Pons (tissue), 1 donor: ENCODE data around the gene LTC4S.

ENCODE experiments used
- DNase-seq: peaks from one replicate; pipeline ENCODE4 v3.0.0-alpha.2; 2016; ENCODE audit warnings: low spot score

LTC4S gene

GRCh38 chr5:179812135-179812825 lies 18.5 kb downstream of the LTC4S start:
- no peak for DNase-seq

DNA sequence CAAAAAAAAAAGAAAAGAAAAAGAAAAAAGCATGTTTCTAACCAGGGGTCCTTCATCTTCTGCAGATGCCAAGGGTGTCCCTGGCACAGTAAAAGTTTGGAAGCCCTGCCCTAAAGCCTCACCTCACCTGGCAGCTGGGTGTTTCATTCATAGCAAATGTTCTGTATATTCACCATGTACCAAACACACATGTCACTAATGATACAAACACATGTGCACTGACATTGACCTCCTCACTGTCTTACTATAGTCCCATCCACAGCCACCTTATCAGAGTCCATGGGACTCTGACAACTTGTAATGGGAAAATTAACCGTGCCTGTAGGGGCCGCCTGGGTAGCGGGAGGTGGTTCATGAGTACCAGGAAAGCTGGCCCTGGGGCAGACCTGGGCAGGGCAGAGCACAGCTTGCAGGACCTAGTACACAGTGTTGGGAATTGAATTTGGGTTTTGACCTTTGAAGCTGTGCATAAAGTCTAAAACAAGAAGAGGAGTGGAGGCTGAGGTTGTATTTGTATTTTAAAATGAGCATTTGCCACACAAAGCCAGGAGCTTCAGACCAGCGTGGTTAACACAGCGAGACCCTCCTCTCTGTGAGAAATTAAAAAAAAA lies 19.3 kb downstream of the LTC4S start:
- no peak for DNase-seq

DNA sequence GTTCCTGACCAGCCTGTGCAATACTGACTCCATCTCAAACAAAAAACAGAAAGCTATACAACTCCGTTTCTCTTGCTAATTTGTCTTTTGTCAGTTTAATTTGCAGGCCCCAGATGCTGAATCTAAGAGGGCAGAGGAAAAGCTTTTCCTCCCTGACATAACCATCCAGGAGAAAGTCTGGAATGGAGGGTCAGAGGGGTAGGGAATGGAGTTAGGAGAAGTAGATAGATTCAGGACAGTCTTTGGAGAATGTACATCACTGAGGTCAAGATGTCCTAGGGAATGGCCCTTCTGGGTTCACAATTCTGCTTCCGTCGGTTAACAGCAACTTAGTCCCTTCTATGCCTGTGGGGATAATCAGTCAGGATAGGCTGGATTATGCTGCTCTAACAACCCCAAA lies 20.3 kb downstream of the LTC4S start:
- DNase-seq: no peak

DNA sequence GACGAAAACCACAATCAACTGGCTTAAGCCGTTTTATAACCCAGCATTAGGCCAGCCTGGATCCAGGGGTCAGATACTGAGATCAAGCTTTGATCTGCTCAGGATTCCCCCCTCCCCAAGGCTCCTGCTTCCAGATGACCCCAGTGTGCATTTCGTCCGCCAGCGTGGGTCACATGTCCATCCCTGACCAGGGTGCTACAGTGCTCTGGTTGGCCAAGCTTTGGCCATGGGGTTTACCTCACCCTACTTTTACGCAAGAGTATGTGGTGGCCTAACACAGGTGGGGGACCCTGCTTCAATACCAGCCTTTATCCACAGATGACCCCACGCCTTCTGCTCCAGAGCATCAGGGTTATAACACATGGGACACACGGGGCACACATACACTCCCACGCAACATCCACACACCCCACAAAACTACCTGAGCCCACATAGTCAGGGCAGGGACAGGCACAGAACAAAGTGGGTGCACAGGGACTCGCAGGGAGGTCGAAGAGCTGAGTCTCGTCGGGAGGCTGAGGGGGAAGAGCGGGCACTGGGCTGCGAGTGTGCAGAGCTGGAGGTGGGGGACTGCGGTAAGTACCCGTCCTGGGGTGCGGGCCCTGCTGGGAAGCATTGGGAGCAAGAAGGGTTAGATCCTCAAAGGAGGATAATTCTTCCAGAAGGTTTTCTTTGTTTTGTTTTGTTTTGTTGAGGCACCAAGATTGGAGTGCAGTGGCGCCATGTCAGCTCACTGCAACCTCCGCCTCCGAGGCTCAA lies 21.9 kb downstream of the LTC4S start:
- DNase-seq: no peak

- DNase-seq: no peak
Observed at GRCh38 chr5:179816401-179816795, 22.6 kb downstream of the LTC4S start.

- DNase-seq: no peak
Observed at GRCh38 chr5:179816796-179817469, 23.1 kb downstream of the LTC4S start.

DNA sequence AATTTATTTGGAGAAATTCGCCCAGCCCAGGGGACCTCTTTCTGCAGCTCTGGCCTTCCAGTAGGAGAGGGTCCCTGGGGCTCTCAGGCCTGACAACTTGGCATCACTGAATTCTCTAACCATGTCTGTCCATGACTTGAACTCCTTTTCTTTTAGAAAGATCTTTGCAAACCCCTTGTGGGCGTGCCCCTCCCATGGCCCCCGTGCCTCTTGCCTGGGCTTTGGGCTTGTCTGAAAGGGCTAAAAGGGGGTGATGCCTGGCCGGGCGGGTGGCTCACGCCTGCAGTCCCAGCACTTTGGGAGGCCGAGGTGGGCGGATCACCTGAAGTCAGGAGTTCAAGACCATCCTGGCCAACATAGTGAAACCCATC lies 23.7 kb downstream of the LTC4S start:
- no peak for DNase-seq

DNA sequence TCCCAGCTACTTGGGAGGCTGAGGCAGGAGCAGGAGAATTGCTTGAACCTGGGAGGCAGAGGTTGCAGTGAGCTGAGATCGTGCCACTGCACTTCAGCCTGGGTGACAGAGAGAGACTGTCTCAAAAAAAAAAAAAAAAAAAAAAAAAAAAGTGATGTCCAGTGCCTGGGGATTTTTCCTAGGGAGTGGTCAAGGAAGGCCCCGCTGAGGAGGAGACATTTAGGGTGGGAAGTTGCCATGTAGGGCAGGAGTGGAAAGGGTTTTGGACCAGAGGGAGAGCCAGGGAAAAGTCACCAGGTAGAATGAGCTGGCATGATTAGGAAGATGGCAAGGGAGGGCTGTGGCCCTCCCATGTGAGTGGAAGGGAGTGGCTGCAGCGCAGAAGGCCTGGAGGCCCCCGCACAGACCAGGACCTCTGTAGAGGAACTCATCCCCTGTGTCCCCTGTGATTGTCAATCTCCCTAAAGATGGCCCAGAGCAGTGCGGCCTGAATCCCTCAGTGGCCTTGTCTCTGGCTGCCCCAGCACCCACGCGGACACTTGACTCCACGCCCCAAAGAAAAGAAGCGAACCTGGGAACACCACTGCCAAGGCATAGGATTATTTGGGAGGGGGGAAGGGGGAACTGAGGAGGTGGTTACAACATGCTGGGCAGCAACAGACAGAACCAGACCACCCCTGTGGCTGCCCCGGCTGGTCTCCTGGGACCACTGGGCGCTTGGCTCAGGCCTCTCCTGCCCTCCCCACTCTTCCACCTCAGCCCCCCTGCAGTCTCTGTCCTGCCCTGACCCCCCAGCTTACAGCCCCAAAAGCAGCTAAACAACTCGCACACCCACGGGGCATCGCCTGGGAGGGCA lies 24.3 kb downstream of the LTC4S start:
- no peak for DNase-seq

DNA sequence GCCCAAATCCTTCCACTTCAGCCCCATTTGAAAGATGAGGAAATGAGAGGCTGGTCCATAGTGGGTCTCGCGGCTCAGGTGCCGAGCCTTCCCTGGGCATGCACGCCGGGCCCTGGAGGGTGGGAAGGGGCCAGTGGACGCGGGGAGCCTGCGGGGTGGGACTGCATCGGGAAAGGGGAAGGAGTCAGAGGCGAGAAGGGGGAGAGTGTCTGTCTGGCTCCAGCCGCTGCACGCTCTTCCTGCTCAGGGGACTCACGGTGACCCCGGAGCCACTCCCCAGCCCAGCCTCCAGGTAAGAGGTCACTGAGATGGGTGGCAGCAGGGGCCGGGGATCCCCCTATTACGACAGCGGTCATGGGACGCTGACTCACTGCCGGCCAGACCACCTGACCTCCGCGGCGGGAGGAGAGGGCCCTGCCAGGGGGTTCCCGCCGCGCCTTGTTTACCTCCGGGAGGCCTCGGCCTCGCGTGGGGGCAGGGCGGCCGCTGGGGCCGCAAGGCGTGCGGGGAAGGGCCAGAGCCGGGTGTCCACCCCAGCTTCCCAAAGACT lies 25.0 kb downstream of the LTC4S start:
- peak; percentile 93 for DNase-seq

DNA sequence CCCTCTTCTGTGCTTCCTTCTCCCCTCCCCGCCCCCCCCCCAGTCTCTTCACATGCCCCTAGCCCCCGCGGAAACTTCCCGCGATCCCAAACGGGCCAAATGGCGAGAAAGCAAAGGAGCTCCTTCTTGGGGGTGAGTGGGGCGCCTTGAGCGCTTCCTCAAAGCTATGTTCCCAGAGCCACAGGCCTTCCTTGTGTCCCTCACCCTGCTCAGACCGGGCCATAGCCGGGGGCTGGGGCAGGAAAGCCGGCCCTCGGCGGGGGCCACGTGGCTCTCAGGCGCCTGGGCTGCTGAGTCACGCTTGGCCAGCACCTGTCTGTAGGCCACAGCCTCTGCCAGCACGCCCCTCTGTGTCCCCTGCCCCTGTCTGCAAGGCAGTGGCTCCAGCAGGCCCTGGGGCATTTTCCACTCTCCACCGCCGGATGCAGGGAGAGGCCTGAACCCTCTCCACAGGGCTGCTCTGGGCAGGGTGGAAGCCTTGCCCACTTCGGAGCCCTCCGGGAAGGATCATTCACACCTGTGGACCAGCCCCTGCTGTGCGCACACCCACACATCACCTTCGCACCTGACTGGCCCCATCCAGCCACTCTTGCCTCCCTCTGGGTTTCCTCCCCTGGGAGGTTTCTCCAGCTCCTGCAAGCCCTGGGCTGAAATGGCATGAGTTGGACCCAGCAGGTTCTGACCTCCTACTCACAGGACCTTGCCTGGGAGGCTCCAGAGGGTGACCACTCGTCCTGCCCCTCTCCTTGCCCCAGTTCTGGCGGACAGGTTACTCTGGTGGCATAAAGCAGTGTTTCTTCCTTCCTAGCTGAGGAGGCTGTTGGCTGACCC lies 25.7 kb downstream of the LTC4S start:
- DNase-seq: peak; percentile 62

DNA sequence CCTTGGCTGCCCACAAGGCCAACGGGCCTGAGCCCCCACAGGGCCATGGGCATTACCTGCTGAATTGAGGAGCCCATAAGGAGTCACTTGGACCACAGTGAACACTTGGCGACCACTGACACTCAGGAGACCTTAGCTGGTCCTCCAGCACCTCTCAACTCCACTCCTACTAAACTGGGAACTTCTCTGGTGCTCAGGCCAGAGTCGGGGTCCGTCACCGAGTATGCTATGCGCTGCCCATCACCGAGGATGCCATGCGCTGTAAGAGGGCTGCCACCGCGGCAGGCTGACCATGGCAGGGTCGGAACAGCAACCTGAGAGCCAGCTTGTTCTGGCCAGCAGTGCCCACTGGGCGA lies 26.3 kb downstream of the LTC4S start:
- no peak for DNase-seq

- DNase-seq: peak; percentile 81
Observed at GRCh38 chr5:179820483-179821297, 26.9 kb downstream of the LTC4S start, which contains the start of gene SQSTM1. SQSTM1 (plus strand) TSS chr5:179820905; CDS start chr5:179820937, 32 bp downstream.

DNA sequence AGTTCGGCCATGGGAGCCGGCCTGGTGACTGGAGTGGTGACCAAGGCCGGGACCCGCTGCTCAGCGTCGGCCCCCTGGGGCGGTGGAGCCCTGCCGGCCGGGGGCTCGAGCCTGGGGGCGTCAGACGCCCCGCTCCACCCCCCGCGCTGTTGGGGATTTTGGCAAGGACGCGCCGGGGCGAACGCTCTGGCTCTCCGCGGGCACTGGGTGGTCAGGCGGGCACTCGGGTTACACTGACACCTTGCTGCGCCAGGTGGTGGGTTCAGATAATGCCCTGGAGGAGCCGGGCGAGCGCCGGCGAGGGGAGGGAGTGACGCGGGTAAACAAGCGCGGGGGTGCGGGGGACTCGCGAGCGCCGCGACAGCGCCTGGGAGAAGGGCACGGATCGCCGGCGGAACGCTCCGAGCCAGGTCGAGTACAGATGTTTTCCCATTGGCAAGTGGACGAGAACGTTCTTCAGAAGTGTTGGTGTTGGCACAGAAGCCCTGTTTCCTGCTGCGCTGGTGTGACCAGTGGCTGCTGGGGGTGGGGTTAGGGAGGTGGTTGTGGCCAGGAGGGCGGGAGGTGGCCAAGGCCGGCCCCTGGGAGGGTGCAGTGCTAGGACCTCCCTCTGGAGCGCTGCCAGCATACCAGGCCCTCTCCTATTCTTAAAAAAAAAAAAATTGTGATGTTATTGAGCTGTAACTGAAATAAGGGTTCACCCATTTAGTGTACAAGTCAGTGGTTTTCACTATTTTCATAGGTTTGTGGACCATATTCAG lies 27.7 kb downstream of the LTC4S start:
- DNase-seq: peak; percentile 93

DNA sequence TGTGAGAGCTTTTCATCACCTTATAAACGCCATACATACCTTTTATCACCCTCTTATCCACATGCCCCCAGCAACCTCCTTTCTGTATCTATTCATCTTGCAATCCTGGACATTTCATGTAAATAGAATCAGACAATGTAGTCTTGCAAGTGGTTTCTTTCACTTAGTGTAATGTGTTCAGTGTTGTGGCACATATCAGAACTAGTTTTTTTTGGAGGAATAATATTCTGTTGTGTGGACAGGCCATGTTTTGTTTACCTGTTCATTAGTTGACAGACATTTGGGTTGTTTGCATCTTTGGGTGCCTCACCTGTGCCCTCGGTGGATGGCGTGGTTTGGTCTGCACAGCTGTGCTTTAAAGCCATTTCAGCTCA lies 28.3 kb downstream of the LTC4S start:
- DNase-seq: no peak

GRCh38 chr5:179822444-179822990 lies 28.7 kb downstream of the LTC4S start:
- DNase-seq: no peak

GRCh38 chr5:179823937-179824744 lies 30.4 kb downstream of the LTC4S start:
- DNase-seq: no peak

GRCh38 chr5:179824745-179825112 lies 30.9 kb downstream of the LTC4S start:
- DNase-seq: no peak

DNA sequence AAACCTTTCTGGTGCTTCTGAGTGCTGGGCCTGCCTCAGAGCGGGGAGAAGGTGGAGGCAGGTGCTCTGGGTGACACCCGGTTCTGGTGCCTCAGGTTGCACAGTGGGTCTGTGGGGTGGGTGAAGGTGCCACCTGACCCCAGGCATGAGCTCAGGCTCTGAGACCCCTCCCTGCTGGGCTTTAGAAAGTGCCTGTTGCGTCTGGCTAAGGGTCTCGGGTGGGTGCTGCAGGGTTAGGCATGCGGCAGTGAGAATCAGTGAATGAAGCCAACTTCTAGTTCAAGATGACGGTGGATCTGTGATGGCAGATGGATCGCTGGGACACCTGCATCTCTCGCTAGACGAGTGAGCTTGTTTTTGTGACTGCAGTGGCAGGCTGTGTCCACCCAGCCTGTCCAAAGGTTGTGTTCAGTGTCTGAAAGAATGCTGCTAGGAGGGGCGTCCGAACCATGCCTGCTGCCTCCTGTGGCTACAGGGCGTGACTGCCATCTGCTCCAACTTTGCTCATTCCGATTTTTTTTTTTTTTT lies 31.9 kb downstream of the LTC4S start:
- DNase-seq: no peak
